ENCODE data around the gene CDC20. TPM values are rescaled to one million over a fixed set of nuclear protein-coding genes. Genes with fewer than 3 reads are reported as not detected.

The CDC20 gene
- total RNA-seq, 2 experiments from 2014 or later, result 182 to 184 TPM

- Mint-ChIP-seq H3K27ac (no peak overlapping the region), H3K27me3 (no peaks in the 10 kb centered on the region), H3K36me3 (peaks cover 2% of the 10 kb centered on the region), H3K9me3 (peaks cover 4% of the 10 kb centered on the region), H3K4me3 (no peak overlapping the region), H3K4me1 (no peaks in the 10 kb centered on the region)
- DNase-seq, result no peak
Measured at GRCh38 chr1:43319766-43320165, 39.0 kb upstream of the CDC20 start.

- DNase-seq, result no peak
- Mint-ChIP-seq H3K9me3 (peaks cover 14% of the 10 kb centered on the region), H3K4me1 (no peaks in the 10 kb centered on the region), H3K4me3 (no peak overlapping the region), H3K27me3 (no peaks in the 10 kb centered on the region), H3K36me3 (peaks cover 9% of the 10 kb centered on the region), H3K27ac (no peak overlapping the region)
Measured at GRCh38 chr1:43321331-43321891, 37.4 kb upstream of the CDC20 start.

GRCh38 chr1:43322506-43322905, 36.3 kb upstream of the CDC20 start:
- Mint-ChIP-seq H3K27ac (no peak overlapping the region), H3K4me3 (no peak overlapping the region), H3K4me1 (peaks cover 6% of the 10 kb centered on the region), H3K27me3 (no peaks in the 10 kb centered on the region), H3K9me3 (peaks cover 15% of the 10 kb centered on the region), H3K36me3 (peaks cover 9% of the 10 kb centered on the region)
- no peak for DNase-seq

- Mint-ChIP-seq H3K4me3 (no peak overlapping the region), H3K36me3 (peaks cover 13% of the 10 kb centered on the region), H3K4me1 (peaks cover 8% of the 10 kb centered on the region), H3K27me3 (no peaks in the 10 kb centered on the region), H3K9me3 (peaks cover 23% of the 10 kb centered on the region), H3K27ac (no peak overlapping the region)
- no peak for DNase-seq
Measured at GRCh38 chr1:43324810-43325209, 34.0 kb upstream of the CDC20 start.

GRCh38 chr1:43325381-43325780, 33.4 kb upstream of the CDC20 start:
- no peak for DNase-seq
- Mint-ChIP-seq H3K27ac (no peak overlapping the region), H3K36me3 (peaks cover 13% of the 10 kb centered on the region), H3K4me3 (no peak overlapping the region), H3K4me1 (peaks cover 14% of the 10 kb centered on the region), H3K27me3 (no peaks in the 10 kb centered on the region), H3K9me3 (peaks cover 23% of the 10 kb centered on the region)

GRCh38 chr1:43327549-43328292, 31.1 kb upstream of the CDC20 start:
- H3K27ac Mint-ChIP-seq, result no peak overlapping the region
- H3K9me3 Mint-ChIP-seq, result peaks cover 23% of the 10 kb centered on the region
- no peak overlapping the region for H3K4me3 Mint-ChIP-seq
- peaks cover 13% of the 10 kb centered on the region for H3K36me3 Mint-ChIP-seq
- no peaks in the 10 kb centered on the region for H3K27me3 Mint-ChIP-seq
- DNase-seq, result no peak
- peaks cover 19% of the 10 kb centered on the region for H3K4me1 Mint-ChIP-seq

GRCh38 chr1:43329995-43330751, 28.6 kb upstream of the CDC20 start:
- H3K9me3 Mint-ChIP-seq, result peaks cover 15% of the 10 kb centered on the region
- peak; percentile 76 for DNase-seq
- H3K27ac Mint-ChIP-seq, result peak overlapping the region; percentile 43
- H3K27me3 Mint-ChIP-seq, result no peaks in the 10 kb centered on the region
- peaks cover 8% of the 10 kb centered on the region for H3K36me3 Mint-ChIP-seq
- H3K4me3 Mint-ChIP-seq, result no peak overlapping the region
- peaks cover 19% of the 10 kb centered on the region for H3K4me1 Mint-ChIP-seq

GRCh38 chr1:43331688-43332087, 27.1 kb upstream of the CDC20 start:
- no peak for DNase-seq

GRCh38 chr1:43334453-43335205, 24.2 kb upstream of the CDC20 start:
- no peak overlapping the region for H3K27ac Mint-ChIP-seq
- peaks cover 12% of the 10 kb centered on the region for H3K4me1 Mint-ChIP-seq
- no peak for DNase-seq
- H3K9me3 Mint-ChIP-seq, result no peaks in the 10 kb centered on the region
- no peak overlapping the region for H3K4me3 Mint-ChIP-seq
- no peaks in the 10 kb centered on the region for H3K36me3 Mint-ChIP-seq
- H3K27me3 Mint-ChIP-seq, result no peaks in the 10 kb centered on the region

More at GRCh38 chr1:43331688-43332087, 27.1 kb upstream of the CDC20 start:
- peaks cover 19% of the 10 kb centered on the region for H3K4me1 Mint-ChIP-seq
- H3K27ac Mint-ChIP-seq, result no peak overlapping the region
- peaks cover 4% of the 10 kb centered on the region for H3K36me3 Mint-ChIP-seq
- H3K4me3 Mint-ChIP-seq, result no peak overlapping the region
- H3K9me3 Mint-ChIP-seq, result peaks cover 9% of the 10 kb centered on the region
- H3K27me3 Mint-ChIP-seq, result no peaks in the 10 kb centered on the region

GRCh38 chr1:43337588-43337987, 21.2 kb upstream of the CDC20 start, which contains the start of gene MPL:
TSS of gene MPL (plus strand) at chr1:43337818. CDS start at chr1:43337849, 31 bp downstream.
- Mint-ChIP-seq H3K36me3 (no peaks in the 10 kb centered on the region), H3K4me1 (no peaks in the 10 kb centered on the region), H3K9me3 (no peaks in the 10 kb centered on the region), H3K4me3 (no peak within 1 kb of the TSS), H3K27me3 (no peaks in the 10 kb centered on the region), H3K27ac (no peak within 1 kb of the TSS)
- DNase-seq, result no peak

- no peaks in the 10 kb centered on the region for H3K4me1 Mint-ChIP-seq
- H3K4me3 Mint-ChIP-seq, result no peak overlapping the region
- no peak for DNase-seq
- H3K27ac Mint-ChIP-seq, result no peak overlapping the region
- H3K9me3 Mint-ChIP-seq, result no peaks in the 10 kb centered on the region
- H3K36me3 Mint-ChIP-seq, result no peaks in the 10 kb centered on the region
- no peaks in the 10 kb centered on the region for H3K27me3 Mint-ChIP-seq
Measured at GRCh38 chr1:43338001-43338400, 20.8 kb upstream of the CDC20 start.

GRCh38 chr1:43339584-43340232, 19.1 kb upstream of the CDC20 start:
- no peak overlapping the region for H3K4me3 Mint-ChIP-seq
- no peak overlapping the region for H3K27ac Mint-ChIP-seq
- H3K9me3 Mint-ChIP-seq, result no peaks in the 10 kb centered on the region
- no peaks in the 10 kb centered on the region for H3K36me3 Mint-ChIP-seq
- no peaks in the 10 kb centered on the region for H3K27me3 Mint-ChIP-seq
- no peak for DNase-seq
- no peaks in the 10 kb centered on the region for H3K4me1 Mint-ChIP-seq

- no peak overlapping the region for H3K27ac Mint-ChIP-seq
- H3K27me3 Mint-ChIP-seq, result peaks cover 3% of the 10 kb centered on the region
- DNase-seq, result no peak
- H3K4me3 Mint-ChIP-seq, result no peak overlapping the region
- H3K4me1 Mint-ChIP-seq, result no peaks in the 10 kb centered on the region
- no peaks in the 10 kb centered on the region for H3K36me3 Mint-ChIP-seq
- H3K9me3 Mint-ChIP-seq, result no peaks in the 10 kb centered on the region
Measured at GRCh38 chr1:43340559-43340958, 18.2 kb upstream of the CDC20 start.

GRCh38 chr1:43344267-43344850, 14.4 kb upstream of the CDC20 start:
- Mint-ChIP-seq H3K4me3 (no peak overlapping the region), H3K27me3 (peaks cover 3% of the 10 kb centered on the region), H3K27ac (no peak overlapping the region), H3K4me1 (peaks cover 3% of the 10 kb centered on the region), H3K36me3 (no peaks in the 10 kb centered on the region), H3K9me3 (no peaks in the 10 kb centered on the region)
- DNase-seq, result no peak

Measured in activated naive CD8-positive, alpha-beta T cell treated with anti-CD3 and anti-CD28 coated beads for 36 hours (primary cell).